GM18511 (cell line): ENCODE results near the gene SLC38A8.

Experiments
- ATAC-seq: cut with Tn5 transposase; IDR thresholded peaks from one replicate; pipeline ENCODE4 v1.9.1; 2021; ENCODE audit warnings: mild to moderate bottlenecking, moderate library complexity; ENCODE audit not compliant: unreplicated experiment

SLC38A8 gene

DNA sequence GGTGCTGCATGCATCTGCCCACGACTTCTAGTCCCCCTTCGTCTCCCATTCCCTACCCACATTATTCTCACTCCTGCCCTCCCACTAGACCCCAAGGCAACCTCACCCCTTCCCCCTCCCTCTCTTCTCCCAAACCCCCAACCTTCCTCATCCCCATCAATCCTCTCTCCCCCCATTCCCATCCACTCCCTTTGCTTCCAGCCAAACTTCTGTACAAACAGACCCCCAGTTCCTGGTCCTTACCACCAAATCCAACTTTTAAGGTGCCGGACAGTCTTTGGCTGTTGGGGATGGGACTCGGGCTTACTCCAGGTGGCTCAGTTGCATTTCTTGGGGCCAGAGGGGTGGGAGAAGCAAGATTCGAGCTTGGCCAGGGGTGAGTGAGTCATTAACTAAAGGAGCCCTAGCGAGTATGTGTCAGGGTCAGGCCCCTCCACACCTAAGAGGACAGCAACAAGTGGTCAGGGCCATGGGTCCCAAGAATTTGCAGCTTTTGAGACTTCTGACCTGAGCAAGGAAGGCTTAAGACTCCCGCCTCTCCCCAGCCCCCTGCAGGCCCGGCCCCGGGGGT is at the start of gene SLC38A8:
Gene SLC38A8, minus strand, starts transcription at position 488 of the 571 bp plus-strand sequence. CDS start 638 bp downstream, outside the sequence.
- no peak for ATAC-seq

GRCh38 chr16:84091460-84091859 is 48.9 kb upstream of the SLC38A8 start:
- ATAC-seq = no peak

- no peak for ATAC-seq
These were observed 47.6 kb upstream of the SLC38A8 start for GRCh38 chr16:84090211-84090610.

GRCh38 chr16:84088695-84089395 is 46.2 kb upstream of the SLC38A8 start:
- ATAC-seq = peak; percentile 92

- no peak for ATAC-seq
These were observed 45.0 kb upstream of the SLC38A8 start for GRCh38 chr16:84087466-84088151.

GRCh38 chr16:84087001-84087400 is 44.4 kb upstream of the SLC38A8 start:
- ATAC-seq = no peak

GRCh38 chr16:84086341-84086740 is 43.7 kb upstream of the SLC38A8 start:
- no peak for ATAC-seq

GRCh38 chr16:84085773-84086172 is 43.2 kb upstream of the SLC38A8 start:
- no peak for ATAC-seq

DNA sequence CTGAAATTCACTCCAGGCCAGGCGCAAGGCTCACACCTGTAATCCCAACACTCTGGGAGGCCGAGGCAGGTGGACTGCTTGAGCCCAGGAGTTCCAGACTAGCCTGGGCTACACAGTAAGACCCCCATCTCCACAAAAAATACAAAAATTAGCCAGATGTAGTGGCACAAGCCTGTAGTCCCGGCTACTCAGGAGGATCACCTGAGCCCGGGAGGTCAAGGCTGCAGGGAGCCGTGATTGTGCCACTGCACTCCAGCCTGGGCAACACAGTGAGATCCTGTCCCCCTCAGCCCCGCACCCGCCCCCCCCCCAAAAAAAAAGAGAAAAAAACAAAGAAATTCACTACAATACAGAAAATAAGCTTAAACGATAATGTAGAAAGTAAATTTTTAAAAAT is 42.7 kb upstream of the SLC38A8 start:
- ATAC-seq = no peak

GRCh38 chr16:84084570-84085270 is 42.1 kb upstream of the SLC38A8 start:
- ATAC-seq = peak; percentile 38

GRCh38 chr16:84082835-84083569 is 40.4 kb upstream of the SLC38A8 start:
- no peak for ATAC-seq

GRCh38 chr16:84082110-84082509 is 39.5 kb upstream of the SLC38A8 start:
- ATAC-seq = no peak

- no peak for ATAC-seq
These were observed 38.9 kb upstream of the SLC38A8 start for GRCh38 chr16:84081446-84081989.

DNA sequence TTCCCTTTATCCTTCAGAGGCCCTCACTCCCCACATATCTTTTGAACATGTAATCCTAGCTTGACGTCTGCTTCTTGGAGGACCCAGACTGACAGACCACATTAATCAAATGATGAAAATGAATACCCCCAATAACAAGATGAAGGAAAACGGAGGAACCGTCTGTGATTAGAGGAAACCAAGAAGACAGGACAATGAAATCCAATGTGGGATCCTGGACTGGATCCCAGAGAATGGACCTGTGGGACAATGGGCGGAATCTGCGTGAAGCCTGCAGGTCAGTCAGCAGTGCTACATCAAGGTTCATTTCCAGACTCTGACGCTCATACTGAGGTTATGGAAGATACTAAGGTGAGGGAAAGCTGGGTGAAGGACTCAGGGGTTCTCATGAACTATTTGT is 38.2 kb upstream of the SLC38A8 start:
- no peak for ATAC-seq

GRCh38 chr16:84080378-84080777 is 37.8 kb upstream of the SLC38A8 start:
- ATAC-seq = no peak

DNA sequence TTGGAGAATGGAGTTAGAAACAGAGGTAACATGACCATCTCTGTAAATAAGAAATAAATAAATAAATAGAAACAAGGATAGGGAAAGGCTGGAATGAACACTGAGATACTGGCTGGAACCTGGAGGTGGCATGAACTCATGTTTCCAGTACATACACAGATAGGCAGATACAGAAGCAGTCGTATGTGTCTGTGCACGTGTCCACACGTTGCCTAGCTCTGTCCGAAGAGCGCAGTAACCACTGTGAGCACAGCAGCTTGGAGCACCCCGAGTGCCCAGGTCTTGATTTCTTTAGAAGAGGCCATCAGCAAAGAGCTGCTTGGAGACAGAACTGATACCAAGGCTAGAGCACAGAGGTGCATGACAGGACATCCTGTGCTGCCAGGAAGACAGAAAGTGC is 37.1 kb upstream of the SLC38A8 start:
- ATAC-seq = no peak

GRCh38 chr16:84075376-84075775 is 32.8 kb upstream of the SLC38A8 start:
- ATAC-seq = no peak

GRCh38 chr16:84074721-84075120 is 32.1 kb upstream of the SLC38A8 start:
- no peak for ATAC-seq

DNA sequence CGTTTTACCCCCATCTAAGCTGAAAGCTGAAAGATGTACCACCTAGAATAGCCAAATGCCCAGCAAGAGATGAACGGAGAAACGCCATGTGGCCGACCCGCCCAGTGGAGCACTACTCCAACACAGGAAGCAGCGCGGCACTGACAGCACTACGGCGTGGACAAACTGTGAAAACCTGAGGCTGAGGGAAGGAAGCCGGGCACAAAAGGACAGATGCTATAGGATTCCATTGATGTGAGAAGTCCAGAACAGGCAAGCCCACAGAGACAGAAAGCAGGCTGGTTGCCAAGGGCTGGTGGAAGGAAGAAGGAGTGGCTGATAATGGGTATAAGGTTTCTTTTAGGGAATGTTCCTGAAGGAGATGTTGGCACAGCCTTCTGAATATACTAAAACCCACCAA is 29.4 kb upstream of the SLC38A8 start:
- ATAC-seq = no peak

- ATAC-seq = no peak
These were observed 28.5 kb upstream of the SLC38A8 start for GRCh38 chr16:84071121-84071520.

GRCh38 chr16:84069540-84069939 is 26.9 kb upstream of the SLC38A8 start:
- no peak for ATAC-seq
